ENCODE data around the gene SEC14L3. TPM values are rescaled to one million over a fixed set of nuclear protein-coding genes. Genes with fewer than 3 reads are reported as not detected.

Gene SEC14L3
- polyA plus RNA-seq, 4 donors: not detected

GRCh38 chr22:30447656-30448055 is 24.2 kb downstream of the SEC14L3 start:
- 56 to 84% (median 68%) methylated on average over 3 of the region's 3 CpGs for WGBS, 3 donors
- FAIRE-seq (no peak), DNase-seq (no peak)
- Histone ChIP-seq H3K27ac (ENCODE audit: low read depth in 1 of 3, low read length in 2 of 3) (no peak overlapping the region), H3K4me1 (ENCODE audit: control insufficient read depth in 3 of 3, insufficient read depth in 2 of 3, low read depth in 1 of 3, low read length in 2 of 3) (peaks cover 0 to 6% (median 0%) of the 10 kb centered on the region in 3 donors), H3K9me3 (ENCODE audit: control insufficient read depth in 2 of 2, insufficient read depth in 1 of 2, low read depth in 1 of 2, low read length in 1 of 2) (no peaks in the 10 kb centered on the region), H3K4me3 (ENCODE audit: low read depth in 1 of 3, low read length in 3 of 3) (no peak overlapping the region), H3K36me3 (ENCODE audit: control insufficient read depth in 3 of 3, insufficient read depth in 2 of 3, low read depth in 1 of 3, low read length in 3 of 3) (no peaks in the 10 kb centered on the region), H3K27me3 (ENCODE audit: control insufficient read depth in 3 of 3, insufficient read depth in 3 of 3, low read length in 3 of 3) (peaks cover 0 to 3% (median 0%) of the 10 kb centered on the region in 3 donors)

- WGBS, 3 donors: 34 to 56% (median 40%) methylated on average over 5 of the region's 5 CpGs
- Histone ChIP-seq H3K9me3 (ENCODE audit: control insufficient read depth in 2 of 2, insufficient read depth in 1 of 2, low read depth in 1 of 2, low read length in 1 of 2) (no peaks in the 10 kb centered on the region), H3K4me1 (ENCODE audit: control insufficient read depth in 3 of 3, insufficient read depth in 2 of 3, low read depth in 1 of 3, low read length in 2 of 3) (no peaks in the 10 kb centered on the region), H3K27me3 (ENCODE audit: control insufficient read depth in 3 of 3, insufficient read depth in 3 of 3, low read length in 3 of 3) (peaks cover 0 to 3% (median 0%) of the 10 kb centered on the region in 3 donors), H3K4me3 (ENCODE audit: low read depth in 1 of 3, low read length in 3 of 3) (no peak overlapping the region), H3K27ac (ENCODE audit: low read depth in 1 of 3, low read length in 2 of 3) (no peak overlapping the region), H3K36me3 (ENCODE audit: control insufficient read depth in 3 of 3, insufficient read depth in 2 of 3, low read depth in 1 of 3, low read length in 3 of 3) (no peaks in the 10 kb centered on the region)
- no peak for FAIRE-seq
- no peak for DNase-seq
These were observed 26.2 kb downstream of the SEC14L3 start for GRCh38 chr22:30445438-30446145.

GRCh38 chr22:30444632-30445437 is 27.0 kb downstream of the SEC14L3 start:
- Histone ChIP-seq H3K27ac (ENCODE audit: low read depth in 1 of 3, low read length in 2 of 3) (no peak overlapping the region), H3K36me3 (ENCODE audit: control insufficient read depth in 3 of 3, insufficient read depth in 2 of 3, low read depth in 1 of 3, low read length in 3 of 3) (no peaks in the 10 kb centered on the region), H3K9me3 (ENCODE audit: control insufficient read depth in 2 of 2, insufficient read depth in 1 of 2, low read depth in 1 of 2, low read length in 1 of 2) (no peaks in the 10 kb centered on the region), H3K27me3 (ENCODE audit: control insufficient read depth in 3 of 3, insufficient read depth in 3 of 3, low read length in 3 of 3) (peaks cover 0 to 6% (median 0%) of the 10 kb centered on the region in 3 donors), H3K4me1 (ENCODE audit: control insufficient read depth in 3 of 3, insufficient read depth in 2 of 3, low read depth in 1 of 3, low read length in 2 of 3) (no peaks in the 10 kb centered on the region), H3K4me3 (ENCODE audit: low read depth in 1 of 3, low read length in 3 of 3) (no peak overlapping the region)
- no peak for FAIRE-seq
- DNase-seq: peak; percentile 66 to 76
- WGBS, 3 donors: 18 to 25% (median 21%) methylated on average over 11 of the region's 11 CpGs

GRCh38 chr22:30441088-30441487 is 30.7 kb downstream of the SEC14L3 start:
- Histone ChIP-seq H3K27me3 (ENCODE audit: control insufficient read depth in 3 of 3, insufficient read depth in 3 of 3, low read length in 3 of 3) (peaks cover 0 to 9% (median 0%) of the 10 kb centered on the region in 3 donors), H3K36me3 (ENCODE audit: control insufficient read depth in 3 of 3, insufficient read depth in 2 of 3, low read depth in 1 of 3, low read length in 3 of 3) (no peaks in the 10 kb centered on the region), H3K9me3 (ENCODE audit: control insufficient read depth in 2 of 2, insufficient read depth in 1 of 2, low read depth in 1 of 2, low read length in 1 of 2) (no peaks in the 10 kb centered on the region), H3K4me3 (ENCODE audit: low read depth in 1 of 3, low read length in 3 of 3) (no peak overlapping the region), H3K27ac (ENCODE audit: low read depth in 1 of 3, low read length in 2 of 3) (no peak overlapping the region), H3K4me1 (ENCODE audit: control insufficient read depth in 3 of 3, insufficient read depth in 2 of 3, low read depth in 1 of 3, low read length in 2 of 3) (no peaks in the 10 kb centered on the region)
- DNase-seq: no peak
- 77 to 89% (median 83%) methylated on average over 9 of the region's 9 CpGs for WGBS, 3 donors
- FAIRE-seq: no peak

- WGBS, 3 donors: 64 to 84% (median 72%) methylated on average over 11 of the region's 11 CpGs
- Histone ChIP-seq H3K27ac (ENCODE audit: low read depth in 1 of 3, low read length in 2 of 3) (no peak overlapping the region), H3K36me3 (ENCODE audit: control insufficient read depth in 3 of 3, insufficient read depth in 2 of 3, low read depth in 1 of 3, low read length in 3 of 3) (no peaks in the 10 kb centered on the region), H3K4me3 (ENCODE audit: low read depth in 1 of 3, low read length in 3 of 3) (no peak overlapping the region), H3K27me3 (ENCODE audit: control insufficient read depth in 3 of 3, insufficient read depth in 3 of 3, low read length in 3 of 3) (peaks cover 0 to 7% (median 0%) of the 10 kb centered on the region in 3 donors), H3K4me1 (ENCODE audit: control insufficient read depth in 3 of 3, insufficient read depth in 2 of 3, low read depth in 1 of 3, low read length in 2 of 3) (no peaks in the 10 kb centered on the region), H3K9me3 (ENCODE audit: control insufficient read depth in 2 of 2, insufficient read depth in 1 of 2, low read depth in 1 of 2, low read length in 1 of 2) (peaks cover 0 to 3% of the 10 kb centered on the region in 2 donors)
- DNase-seq: peak in 1 of 2 donors; percentile 24
- FAIRE-seq: no peak
These were observed 32.0 kb downstream of the SEC14L3 start for GRCh38 chr22:30439836-30440235.

GRCh38 chr22:30439226-30439625 is 32.6 kb downstream of the SEC14L3 start:
- H3K36me3 ChIP-seq (ENCODE audit: control insufficient read depth in 3 of 3, insufficient read depth in 2 of 3, low read depth in 1 of 3, low read length in 3 of 3): no peaks in the 10 kb centered on the region

GRCh38 chr22:30438559-30438958 is 33.3 kb downstream of the SEC14L3 start:
- Histone ChIP-seq H3K4me1 (ENCODE audit: control insufficient read depth in 3 of 3, insufficient read depth in 2 of 3, low read depth in 1 of 3, low read length in 2 of 3) (peaks cover 0 to 5% (median 0%) of the 10 kb centered on the region in 3 donors), H3K36me3 (ENCODE audit: control insufficient read depth in 3 of 3, insufficient read depth in 2 of 3, low read depth in 1 of 3, low read length in 3 of 3) (no peaks in the 10 kb centered on the region), H3K27me3 (ENCODE audit: control insufficient read depth in 3 of 3, insufficient read depth in 3 of 3, low read length in 3 of 3) (peaks cover 0 to 7% (median 0%) of the 10 kb centered on the region in 3 donors), H3K27ac (ENCODE audit: low read depth in 1 of 3, low read length in 2 of 3) (no peak overlapping the region), H3K4me3 (ENCODE audit: low read depth in 1 of 3, low read length in 3 of 3) (no peak overlapping the region), H3K9me3 (ENCODE audit: control insufficient read depth in 2 of 2, insufficient read depth in 1 of 2, low read depth in 1 of 2, low read length in 1 of 2) (peaks cover 0 to 3% of the 10 kb centered on the region in 2 donors)
- no peak for FAIRE-seq
- WGBS, 3 donors: 27 to 54% (median 34%) methylated on average over 3 of the region's 3 CpGs
- DNase-seq: peak in 1 of 2 donors; percentile 70

More at GRCh38 chr22:30439226-30439625, 32.6 kb downstream of the SEC14L3 start:
- no peak overlapping the region for H3K4me3 ChIP-seq (ENCODE audit: low read depth in 1 of 3, low read length in 3 of 3)
- FAIRE-seq (no peak), DNase-seq (peak in 1 of 2 donors; percentile 22)
- peaks cover 0 to 4% (median 0%) of the 10 kb centered on the region in 3 donors for H3K4me1 ChIP-seq (ENCODE audit: control insufficient read depth in 3 of 3, insufficient read depth in 2 of 3, low read depth in 1 of 3, low read length in 2 of 3)
- WGBS, 3 donors: 65 to 81% (median 68%) methylated on average over 4 of the region's 4 CpGs
- peaks cover 0 to 3% of the 10 kb centered on the region in 2 donors for H3K9me3 ChIP-seq (ENCODE audit: control insufficient read depth in 2 of 2, insufficient read depth in 1 of 2, low read depth in 1 of 2, low read length in 1 of 2)
- no peak overlapping the region for H3K27ac ChIP-seq (ENCODE audit: low read depth in 1 of 3, low read length in 2 of 3)
- H3K27me3 ChIP-seq (ENCODE audit: control insufficient read depth in 3 of 3, insufficient read depth in 3 of 3, low read length in 3 of 3): peaks cover 0 to 7% (median 0%) of the 10 kb centered on the region in 3 donors

- Histone ChIP-seq H3K4me1 (ENCODE audit: control insufficient read depth in 3 of 3, insufficient read depth in 2 of 3, low read depth in 1 of 3, low read length in 2 of 3) (peaks cover 0 to 15% (median 0%) of the 10 kb centered on the region in 3 donors), H3K9me3 (ENCODE audit: control insufficient read depth in 2 of 2, insufficient read depth in 1 of 2, low read depth in 1 of 2, low read length in 1 of 2) (peaks cover 0 to 3% of the 10 kb centered on the region in 2 donors), H3K36me3 (ENCODE audit: control insufficient read depth in 3 of 3, insufficient read depth in 2 of 3, low read depth in 1 of 3, low read length in 3 of 3) (no peaks in the 10 kb centered on the region), H3K27me3 (ENCODE audit: control insufficient read depth in 3 of 3, insufficient read depth in 3 of 3, low read length in 3 of 3) (peaks cover 0 to 7% (median 0%) of the 10 kb centered on the region in 3 donors), H3K4me3 (ENCODE audit: low read depth in 1 of 3, low read length in 3 of 3) (no peak overlapping the region), H3K27ac (ENCODE audit: low read depth in 1 of 3, low read length in 2 of 3) (peak overlapping the region in 2 of 3 donors; percentile 27 to 81)
- DNase-seq: no peak
- no peak for FAIRE-seq
- WGBS, 3 donors: 89 to 98% (median 95%) methylated on average over 2 of the region's 2 CpGs
These were observed 35.6 kb downstream of the SEC14L3 start for GRCh38 chr22:30436196-30436595.

Measured in small intestine (tissue), 7 donors.